Astrocyte (in vitro differentiated cells and primary cell): ENCODE measurements around the gene LUZP2.

ENCODE experiments used
- EZH2 ChIP-seq: IDR thresholded peaks from 2 replicates; pipeline ENCODE4 v1.6.1; 2012; ENCODE audit warnings: mild to moderate bottlenecking, low read length, inconsistent platforms; ENCODE audit not compliant: insufficient read depth
- TF ChIP-seq, protein P1 (sequence below): IDR thresholded peaks from 2 replicates; pipeline ENCODE4 v1.5.1; 2011; ENCODE audit warnings: low read depth, mild to moderate bottlenecking, inconsistent platforms, low read length, moderate library complexity; ENCODE audit not compliant: insufficient read depth

DNA sequence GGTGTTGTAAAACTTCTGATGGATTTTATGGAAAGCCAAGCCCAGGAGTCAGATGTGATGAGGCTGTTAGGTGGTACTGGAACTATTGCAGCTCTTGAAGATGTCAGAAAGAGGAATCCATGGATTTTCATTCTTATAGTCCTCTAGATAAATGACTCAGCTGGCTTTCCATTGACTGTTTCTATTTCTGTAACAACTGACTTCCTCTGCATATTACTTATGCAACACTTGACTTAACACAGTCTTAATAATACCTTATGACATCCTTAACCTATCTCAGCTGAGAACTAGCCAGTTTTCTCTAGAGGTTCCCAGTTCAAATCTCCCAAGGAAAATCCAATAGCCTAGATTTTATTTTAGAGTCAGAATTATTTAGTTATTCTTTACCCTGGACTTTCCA is 263.8 kb downstream of the LUZP2 start:
- TF ChIP-seq EZH2: no peak
- TF ChIP-seq, protein P1, sequence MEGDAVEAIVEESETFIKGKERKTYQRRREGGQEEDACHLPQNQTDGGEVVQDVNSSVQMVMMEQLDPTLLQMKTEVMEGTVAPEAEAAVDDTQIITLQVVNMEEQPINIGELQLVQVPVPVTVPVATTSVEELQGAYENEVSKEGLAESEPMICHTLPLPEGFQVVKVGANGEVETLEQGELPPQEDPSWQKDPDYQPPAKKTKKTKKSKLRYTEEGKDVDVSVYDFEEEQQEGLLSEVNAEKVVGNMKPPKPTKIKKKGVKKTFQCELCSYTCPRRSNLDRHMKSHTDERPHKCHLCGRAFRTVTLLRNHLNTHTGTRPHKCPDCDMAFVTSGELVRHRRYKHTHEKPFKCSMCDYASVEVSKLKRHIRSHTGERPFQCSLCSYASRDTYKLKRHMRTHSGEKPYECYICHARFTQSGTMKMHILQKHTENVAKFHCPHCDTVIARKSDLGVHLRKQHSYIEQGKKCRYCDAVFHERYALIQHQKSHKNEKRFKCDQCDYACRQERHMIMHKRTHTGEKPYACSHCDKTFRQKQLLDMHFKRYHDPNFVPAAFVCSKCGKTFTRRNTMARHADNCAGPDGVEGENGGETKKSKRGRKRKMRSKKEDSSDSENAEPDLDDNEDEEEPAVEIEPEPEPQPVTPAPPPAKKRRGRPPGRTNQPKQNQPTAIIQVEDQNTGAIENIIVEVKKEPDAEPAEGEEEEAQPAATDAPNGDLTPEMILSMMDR: no peak
